ENCODE measurements around the gene CAMKK1.

CAMKK1 gene

DNA sequence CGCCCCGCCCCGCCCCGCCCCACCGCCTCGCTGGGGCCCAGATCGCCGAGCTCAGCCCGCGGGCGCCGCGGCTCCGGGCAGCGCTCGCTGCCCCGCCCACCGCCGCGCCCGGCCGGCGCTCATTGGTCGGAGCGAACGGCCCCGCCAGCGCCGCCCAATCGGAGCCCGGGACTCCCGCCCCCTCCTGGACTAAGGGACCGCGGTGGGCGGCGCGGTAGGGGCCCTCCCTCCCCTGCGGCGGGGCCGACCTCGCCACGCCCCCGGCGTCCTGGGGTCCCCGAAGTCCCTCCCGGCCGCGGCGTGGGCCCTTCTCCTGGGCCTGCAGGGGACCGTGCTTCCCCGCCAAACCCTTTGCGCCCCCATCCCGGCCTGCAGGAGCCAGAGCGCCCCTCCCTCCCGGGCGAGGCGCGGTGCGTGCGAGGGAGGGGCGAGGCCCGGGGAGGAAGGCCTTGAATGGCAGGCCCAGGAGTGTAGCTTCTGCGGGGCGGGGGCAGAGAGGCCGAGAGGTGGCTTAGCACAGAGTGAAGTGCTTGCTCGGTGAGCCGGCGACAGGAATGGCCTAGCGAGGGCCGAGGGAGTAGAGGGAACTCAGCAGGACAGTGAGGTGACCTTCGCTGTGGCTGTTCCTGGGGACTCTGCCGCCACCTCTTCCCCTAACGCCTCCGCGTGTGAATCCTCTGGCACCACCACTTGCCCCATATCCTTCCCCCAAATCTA, at the start of gene CAMKK1:
CAMKK1 (minus strand) TSS at position 51 of the 717 bp plus-strand sequence. CDS start 7,366 bp downstream, outside the sequence.
- no peak for DNase-seq

- DNase-seq = no peak
These were observed 48.3 kb upstream of the CAMKK1 start for GRCh38 chr17:3940965-3941698.

DNA sequence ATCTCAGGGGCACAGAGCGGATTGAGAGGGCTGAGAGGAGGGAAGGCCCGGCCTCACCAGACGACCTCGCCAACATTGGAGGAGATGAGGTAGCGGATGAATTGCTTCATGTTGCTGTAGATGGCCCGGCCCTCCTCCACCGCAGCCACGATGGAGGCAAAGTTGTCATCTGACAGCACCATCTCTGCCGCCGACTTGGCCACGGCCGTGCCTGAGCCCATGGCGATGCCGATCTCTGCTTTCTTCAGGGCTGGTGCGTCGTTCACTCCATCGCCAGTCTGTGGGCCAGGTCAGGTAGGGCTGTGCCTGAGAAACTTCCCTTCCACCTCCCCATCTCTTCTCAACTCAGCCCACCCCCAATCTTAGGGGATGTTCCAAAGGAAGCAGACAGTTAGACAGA, 44.5 kb upstream of the CAMKK1 start:
- no peak for DNase-seq

- DNase-seq = no peak
These were observed 43.0 kb upstream of the CAMKK1 start for GRCh38 chr17:3935825-3936355.

GRCh38 chr17:3935140-3935542, 42.3 kb upstream of the CAMKK1 start:
- no peak for DNase-seq

GRCh38 chr17:3929764-3930163, 36.9 kb upstream of the CAMKK1 start:
- DNase-seq = no peak

- DNase-seq = no peak
These were observed 36.3 kb upstream of the CAMKK1 start for GRCh38 chr17:3929181-3929580.

DNA sequence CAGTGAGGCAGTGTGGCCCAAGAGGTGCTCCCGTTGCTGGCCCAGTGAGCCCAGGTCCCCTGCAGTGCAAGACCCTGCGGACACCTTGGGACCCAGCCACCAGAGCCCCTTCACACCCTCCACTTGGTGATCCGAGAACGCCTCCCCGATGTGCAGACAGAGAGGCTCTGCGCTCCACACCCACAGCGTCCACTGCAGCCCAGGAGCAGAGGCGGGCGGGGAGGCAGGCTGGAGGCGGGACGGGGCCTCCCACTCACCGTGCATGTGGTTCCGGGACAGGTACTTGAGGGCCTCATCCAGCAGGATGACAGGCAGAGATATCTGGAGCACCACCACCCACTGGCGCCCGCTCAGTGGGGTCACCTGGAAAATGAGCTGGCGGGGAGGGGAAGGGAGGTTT, 35.6 kb upstream of the CAMKK1 start:
- no peak for DNase-seq

- no peak for DNase-seq
These were observed 34.9 kb upstream of the CAMKK1 start for GRCh38 chr17:3927628-3928340.

- no peak for DNase-seq
These were observed 34.2 kb upstream of the CAMKK1 start for GRCh38 chr17:3926860-3927627.

- DNase-seq = no peak
These were observed 33.0 kb upstream of the CAMKK1 start for GRCh38 chr17:3925684-3926485.

- no peak for DNase-seq
These were observed 31.9 kb upstream of the CAMKK1 start for GRCh38 chr17:3924512-3925350.

- DNase-seq = no peak
These were observed 30.8 kb upstream of the CAMKK1 start for GRCh38 chr17:3923466-3924190.

- DNase-seq = no peak
These were observed 29.9 kb upstream of the CAMKK1 start for GRCh38 chr17:3922765-3923164.

- no peak for DNase-seq
These were observed 28.9 kb upstream of the CAMKK1 start for GRCh38 chr17:3921502-3922319.

GRCh38 chr17:3921006-3921405, 28.2 kb upstream of the CAMKK1 start:
- no peak for DNase-seq

DNA sequence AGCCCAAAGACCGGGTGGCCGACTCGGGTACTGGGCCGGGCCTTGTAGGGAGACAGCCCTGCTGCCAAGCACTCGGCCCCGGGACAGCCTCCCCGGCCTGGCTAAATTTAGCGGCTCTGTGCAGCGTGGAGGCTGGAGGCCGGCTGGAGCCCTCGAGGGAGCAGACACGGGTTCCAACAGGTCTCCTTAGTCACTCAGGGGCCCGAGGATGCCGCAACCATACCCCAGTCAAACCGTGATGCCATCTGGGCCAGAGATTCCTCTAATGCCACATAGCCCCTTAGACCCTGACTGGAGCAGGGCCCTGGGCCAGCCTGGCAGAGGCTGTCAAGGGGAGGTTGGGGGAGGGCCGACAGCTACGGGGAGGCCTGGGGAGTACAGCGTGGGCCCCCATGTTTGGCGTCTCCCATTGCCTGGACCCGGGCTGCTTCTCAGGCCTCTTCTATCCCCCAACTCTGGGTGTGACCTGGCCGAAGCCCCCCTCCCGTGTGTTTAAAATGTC, 26.3 kb upstream of the CAMKK1 start:
- no peak for DNase-seq

GRCh38 chr17:3918372-3919122, 25.7 kb upstream of the CAMKK1 start:
- DNase-seq = no peak
